ENCODE data around the gene MRPL12.

DNA sequence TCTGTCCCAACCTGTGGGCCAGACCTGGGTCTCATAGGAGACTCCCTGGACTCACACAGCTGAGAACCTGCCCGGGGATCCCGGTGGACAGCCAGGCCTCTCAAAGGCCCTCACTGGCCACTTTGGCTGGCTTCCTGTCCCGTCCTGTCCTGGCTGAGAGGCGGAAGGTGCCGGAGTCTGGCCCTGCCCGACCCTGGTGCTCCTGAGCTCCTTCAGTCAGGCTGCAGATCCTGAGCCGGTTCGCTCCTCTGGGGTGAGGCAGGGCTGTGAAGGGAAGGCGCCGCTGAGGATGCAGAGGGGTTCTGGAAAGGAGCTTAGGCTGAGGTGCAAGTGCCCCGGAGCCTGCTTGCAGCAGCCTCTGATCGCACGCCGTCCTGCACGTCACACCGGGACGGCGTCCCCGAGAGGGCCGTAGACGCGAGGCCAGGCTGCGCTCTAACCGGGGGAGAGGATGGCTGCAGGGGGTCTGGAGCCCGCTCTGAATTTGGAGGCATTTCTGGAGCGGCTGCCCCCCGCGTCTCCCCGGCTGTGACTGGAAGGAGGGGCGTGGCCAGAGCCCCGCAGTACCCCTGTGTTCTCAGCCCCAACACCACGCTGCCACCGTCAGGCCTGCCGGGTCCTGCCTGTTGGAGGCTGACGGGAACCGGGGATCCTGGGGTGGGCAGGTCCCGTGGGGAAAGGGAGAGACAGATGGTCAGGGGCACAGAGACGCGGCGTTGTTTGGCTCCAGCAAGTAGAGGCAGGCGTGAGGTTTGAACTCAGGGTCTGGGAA lies 15.2 kb upstream of the MRPL12 start:
- TF ChIP-seq, protein P1, sequence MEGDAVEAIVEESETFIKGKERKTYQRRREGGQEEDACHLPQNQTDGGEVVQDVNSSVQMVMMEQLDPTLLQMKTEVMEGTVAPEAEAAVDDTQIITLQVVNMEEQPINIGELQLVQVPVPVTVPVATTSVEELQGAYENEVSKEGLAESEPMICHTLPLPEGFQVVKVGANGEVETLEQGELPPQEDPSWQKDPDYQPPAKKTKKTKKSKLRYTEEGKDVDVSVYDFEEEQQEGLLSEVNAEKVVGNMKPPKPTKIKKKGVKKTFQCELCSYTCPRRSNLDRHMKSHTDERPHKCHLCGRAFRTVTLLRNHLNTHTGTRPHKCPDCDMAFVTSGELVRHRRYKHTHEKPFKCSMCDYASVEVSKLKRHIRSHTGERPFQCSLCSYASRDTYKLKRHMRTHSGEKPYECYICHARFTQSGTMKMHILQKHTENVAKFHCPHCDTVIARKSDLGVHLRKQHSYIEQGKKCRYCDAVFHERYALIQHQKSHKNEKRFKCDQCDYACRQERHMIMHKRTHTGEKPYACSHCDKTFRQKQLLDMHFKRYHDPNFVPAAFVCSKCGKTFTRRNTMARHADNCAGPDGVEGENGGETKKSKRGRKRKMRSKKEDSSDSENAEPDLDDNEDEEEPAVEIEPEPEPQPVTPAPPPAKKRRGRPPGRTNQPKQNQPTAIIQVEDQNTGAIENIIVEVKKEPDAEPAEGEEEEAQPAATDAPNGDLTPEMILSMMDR (IDR thresholded peaks at IDR 0.05; ENCODE audit: insufficient read depth, low read length): no peak
- no peak for TF ChIP-seq POLR2AphosphoS5 (IDR thresholded peaks at IDR 0.05; ENCODE audit: low read depth)
- TF ChIP-seq, protein P2, sequence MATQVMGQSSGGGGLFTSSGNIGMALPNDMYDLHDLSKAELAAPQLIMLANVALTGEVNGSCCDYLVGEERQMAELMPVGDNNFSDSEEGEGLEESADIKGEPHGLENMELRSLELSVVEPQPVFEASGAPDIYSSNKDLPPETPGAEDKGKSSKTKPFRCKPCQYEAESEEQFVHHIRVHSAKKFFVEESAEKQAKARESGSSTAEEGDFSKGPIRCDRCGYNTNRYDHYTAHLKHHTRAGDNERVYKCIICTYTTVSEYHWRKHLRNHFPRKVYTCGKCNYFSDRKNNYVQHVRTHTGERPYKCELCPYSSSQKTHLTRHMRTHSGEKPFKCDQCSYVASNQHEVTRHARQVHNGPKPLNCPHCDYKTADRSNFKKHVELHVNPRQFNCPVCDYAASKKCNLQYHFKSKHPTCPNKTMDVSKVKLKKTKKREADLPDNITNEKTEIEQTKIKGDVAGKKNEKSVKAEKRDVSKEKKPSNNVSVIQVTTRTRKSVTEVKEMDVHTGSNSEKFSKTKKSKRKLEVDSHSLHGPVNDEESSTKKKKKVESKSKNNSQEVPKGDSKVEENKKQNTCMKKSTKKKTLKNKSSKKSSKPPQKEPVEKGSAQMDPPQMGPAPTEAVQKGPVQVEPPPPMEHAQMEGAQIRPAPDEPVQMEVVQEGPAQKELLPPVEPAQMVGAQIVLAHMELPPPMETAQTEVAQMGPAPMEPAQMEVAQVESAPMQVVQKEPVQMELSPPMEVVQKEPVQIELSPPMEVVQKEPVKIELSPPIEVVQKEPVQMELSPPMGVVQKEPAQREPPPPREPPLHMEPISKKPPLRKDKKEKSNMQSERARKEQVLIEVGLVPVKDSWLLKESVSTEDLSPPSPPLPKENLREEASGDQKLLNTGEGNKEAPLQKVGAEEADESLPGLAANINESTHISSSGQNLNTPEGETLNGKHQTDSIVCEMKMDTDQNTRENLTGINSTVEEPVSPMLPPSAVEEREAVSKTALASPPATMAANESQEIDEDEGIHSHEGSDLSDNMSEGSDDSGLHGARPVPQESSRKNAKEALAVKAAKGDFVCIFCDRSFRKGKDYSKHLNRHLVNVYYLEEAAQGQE (IDR thresholded peaks at IDR 0.05; ENCODE audit: insufficient replicate concordance, low read depth): no peak
- no peak for TF ChIP-seq GABPA (IDR thresholded peaks at IDR 0.05; ENCODE audit: low read depth)

Data from HL-60 (cell line).